Measurements from ENCODE around the gene RIGI. TPM values are rescaled to one million over a fixed set of nuclear protein-coding genes. Genes with fewer than 3 reads are reported as not detected.

Gene RIGI
- total and polyA plus RNA-seq, 2 of the 13 experiments (the other 11 are each of a cell fraction or from before 2014, with no cell fraction given), result 3.0 to 8.2 TPM

DNA sequence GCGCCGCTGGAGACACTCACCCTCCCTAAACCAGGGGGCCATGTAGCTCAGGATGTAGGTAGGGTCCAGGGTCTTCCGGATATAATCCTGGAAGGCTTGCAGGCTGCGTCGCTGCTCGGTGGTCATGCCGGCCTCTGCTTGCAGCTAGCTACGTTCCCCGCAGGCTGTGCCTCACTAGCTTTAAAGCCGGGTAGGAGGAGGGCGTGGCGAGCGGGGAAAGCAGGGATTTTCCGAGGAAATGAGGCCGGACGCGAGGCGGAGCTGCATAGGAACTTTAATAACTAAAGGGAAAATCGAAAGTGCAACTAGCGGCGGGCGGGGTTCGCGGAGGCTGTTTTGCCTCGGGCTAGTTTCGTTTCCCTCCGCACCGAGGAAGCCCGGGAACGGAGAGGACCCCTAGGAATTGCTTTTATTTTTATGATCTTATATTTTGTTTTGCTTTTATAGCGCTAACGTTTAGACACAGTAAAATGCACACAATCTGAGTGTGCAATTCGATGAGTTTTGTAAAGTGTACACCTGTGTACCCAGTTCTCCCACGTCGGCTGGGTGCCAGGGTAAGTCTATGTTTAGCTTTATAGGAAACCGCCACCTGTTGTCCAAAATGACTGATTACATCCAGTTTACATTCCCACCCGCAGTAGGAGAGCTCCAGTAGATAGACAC is at the start of gene RIGI (continued):
- TF ChIP-seq TARDBP (CRISPR knock-in tag; IDR thresholded peaks at IDR 0.05), result peak; percentile 53; the same call in 1 of the 2 replicates
- TF ChIP-seq SATB2 (CRISPR knock-in tag; IDR thresholded peaks at IDR 0.05), result no peak
- TF ChIP-seq, protein P1, sequence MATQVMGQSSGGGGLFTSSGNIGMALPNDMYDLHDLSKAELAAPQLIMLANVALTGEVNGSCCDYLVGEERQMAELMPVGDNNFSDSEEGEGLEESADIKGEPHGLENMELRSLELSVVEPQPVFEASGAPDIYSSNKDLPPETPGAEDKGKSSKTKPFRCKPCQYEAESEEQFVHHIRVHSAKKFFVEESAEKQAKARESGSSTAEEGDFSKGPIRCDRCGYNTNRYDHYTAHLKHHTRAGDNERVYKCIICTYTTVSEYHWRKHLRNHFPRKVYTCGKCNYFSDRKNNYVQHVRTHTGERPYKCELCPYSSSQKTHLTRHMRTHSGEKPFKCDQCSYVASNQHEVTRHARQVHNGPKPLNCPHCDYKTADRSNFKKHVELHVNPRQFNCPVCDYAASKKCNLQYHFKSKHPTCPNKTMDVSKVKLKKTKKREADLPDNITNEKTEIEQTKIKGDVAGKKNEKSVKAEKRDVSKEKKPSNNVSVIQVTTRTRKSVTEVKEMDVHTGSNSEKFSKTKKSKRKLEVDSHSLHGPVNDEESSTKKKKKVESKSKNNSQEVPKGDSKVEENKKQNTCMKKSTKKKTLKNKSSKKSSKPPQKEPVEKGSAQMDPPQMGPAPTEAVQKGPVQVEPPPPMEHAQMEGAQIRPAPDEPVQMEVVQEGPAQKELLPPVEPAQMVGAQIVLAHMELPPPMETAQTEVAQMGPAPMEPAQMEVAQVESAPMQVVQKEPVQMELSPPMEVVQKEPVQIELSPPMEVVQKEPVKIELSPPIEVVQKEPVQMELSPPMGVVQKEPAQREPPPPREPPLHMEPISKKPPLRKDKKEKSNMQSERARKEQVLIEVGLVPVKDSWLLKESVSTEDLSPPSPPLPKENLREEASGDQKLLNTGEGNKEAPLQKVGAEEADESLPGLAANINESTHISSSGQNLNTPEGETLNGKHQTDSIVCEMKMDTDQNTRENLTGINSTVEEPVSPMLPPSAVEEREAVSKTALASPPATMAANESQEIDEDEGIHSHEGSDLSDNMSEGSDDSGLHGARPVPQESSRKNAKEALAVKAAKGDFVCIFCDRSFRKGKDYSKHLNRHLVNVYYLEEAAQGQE (IDR thresholded peaks at IDR 0.05; ENCODE audit: borderline replicate concordance in 1 of 2, low read depth in 1 of 2, low read length in 2 of 2), result peak in 1 of 2 experiments; percentile 30; a peak in 1 of 4 replicates
- TF ChIP-seq KMT2A (CRISPR knock-in tag; IDR thresholded peaks at IDR 0.05), result peak; percentile 97
- TF ChIP-seq ZSCAN21 (CRISPR knock-in tag; IDR thresholded peaks at IDR 0.05; ENCODE audit: borderline replicate concordance), result no peak; the same call in 1 of the 2 replicates
- no peak for TF ChIP-seq ZNF253 (CRISPR knock-in tag; IDR thresholded peaks at IDR 0.05; ENCODE audit: borderline replicate concordance)
- TF ChIP-seq ZNF674 (CRISPR knock-in tag; IDR thresholded peaks at IDR 0.05; ENCODE audit: low read depth), result no peak
- TF ChIP-seq HNF4G (IDR thresholded peaks at IDR 0.05; ENCODE audit: borderline replicate concordance, low read depth, low read length), result 0 out of 2 replicates have a peak, but pooled peaks have one; percentile 19
- TF ChIP-seq HNF4G (CRISPR knock-in tag; IDR thresholded peaks at IDR 0.05; ENCODE audit: borderline replicate concordance, low read depth), result no peak
- no peak for TF ChIP-seq CCDC6 (CRISPR knock-in tag; IDR thresholded peaks at IDR 0.05)
- TF ChIP-seq, protein P2, sequence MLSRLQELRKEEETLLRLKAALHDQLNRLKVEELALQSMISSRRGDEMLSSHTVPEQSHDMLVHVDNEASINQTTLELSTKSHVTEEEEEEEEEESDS (CRISPR knock-in tag; IDR thresholded peaks at IDR 0.05; ENCODE audit: borderline replicate concordance), result no peak
- TF ChIP-seq, protein P3, sequence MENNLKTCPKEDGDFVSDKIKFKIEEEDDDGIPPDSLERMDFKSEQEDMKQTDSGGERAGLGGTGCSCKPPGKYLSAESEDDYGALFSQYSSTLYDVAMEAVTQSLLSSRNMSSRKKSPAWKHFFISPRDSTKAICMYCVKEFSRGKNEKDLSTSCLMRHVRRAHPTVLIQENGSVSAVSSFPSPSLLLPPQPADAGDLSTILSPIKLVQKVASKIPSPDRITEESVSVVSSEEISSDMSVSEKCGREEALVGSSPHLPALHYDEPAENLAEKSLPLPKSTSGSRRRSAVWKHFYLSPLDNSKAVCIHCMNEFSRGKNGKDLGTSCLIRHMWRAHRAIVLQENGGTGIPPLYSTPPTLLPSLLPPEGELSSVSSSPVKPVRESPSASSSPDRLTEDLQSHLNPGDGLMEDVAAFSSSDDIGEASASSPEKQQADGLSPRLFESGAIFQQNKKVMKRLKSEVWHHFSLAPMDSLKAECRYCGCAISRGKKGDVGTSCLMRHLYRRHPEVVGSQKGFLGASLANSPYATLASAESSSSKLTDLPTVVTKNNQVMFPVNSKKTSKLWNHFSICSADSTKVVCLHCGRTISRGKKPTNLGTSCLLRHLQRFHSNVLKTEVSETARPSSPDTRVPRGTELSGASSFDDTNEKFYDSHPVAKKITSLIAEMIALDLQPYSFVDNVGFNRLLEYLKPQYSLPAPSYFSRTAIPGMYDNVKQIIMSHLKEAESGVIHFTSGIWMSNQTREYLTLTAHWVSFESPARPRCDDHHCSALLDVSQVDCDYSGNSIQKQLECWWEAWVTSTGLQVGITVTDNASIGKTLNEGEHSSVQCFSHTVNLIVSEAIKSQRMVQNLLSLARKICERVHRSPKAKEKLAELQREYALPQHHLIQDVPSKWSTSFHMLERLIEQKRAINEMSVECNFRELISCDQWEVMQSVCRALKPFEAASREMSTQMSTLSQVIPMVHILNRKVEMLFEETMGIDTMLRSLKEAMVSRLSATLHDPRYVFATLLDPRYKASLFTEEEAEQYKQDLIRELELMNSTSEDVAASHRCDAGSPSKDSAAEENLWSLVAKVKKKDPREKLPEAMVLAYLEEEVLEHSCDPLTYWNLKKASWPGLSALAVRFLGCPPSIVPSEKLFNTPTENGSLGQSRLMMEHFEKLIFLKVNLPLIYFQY (CRISPR knock-in tag; IDR thresholded peaks at IDR 0.05; ENCODE audit: borderline replicate concordance), result peak; percentile 45; the same call in 1 of the 2 replicates
- TF ChIP-seq, protein P4, sequence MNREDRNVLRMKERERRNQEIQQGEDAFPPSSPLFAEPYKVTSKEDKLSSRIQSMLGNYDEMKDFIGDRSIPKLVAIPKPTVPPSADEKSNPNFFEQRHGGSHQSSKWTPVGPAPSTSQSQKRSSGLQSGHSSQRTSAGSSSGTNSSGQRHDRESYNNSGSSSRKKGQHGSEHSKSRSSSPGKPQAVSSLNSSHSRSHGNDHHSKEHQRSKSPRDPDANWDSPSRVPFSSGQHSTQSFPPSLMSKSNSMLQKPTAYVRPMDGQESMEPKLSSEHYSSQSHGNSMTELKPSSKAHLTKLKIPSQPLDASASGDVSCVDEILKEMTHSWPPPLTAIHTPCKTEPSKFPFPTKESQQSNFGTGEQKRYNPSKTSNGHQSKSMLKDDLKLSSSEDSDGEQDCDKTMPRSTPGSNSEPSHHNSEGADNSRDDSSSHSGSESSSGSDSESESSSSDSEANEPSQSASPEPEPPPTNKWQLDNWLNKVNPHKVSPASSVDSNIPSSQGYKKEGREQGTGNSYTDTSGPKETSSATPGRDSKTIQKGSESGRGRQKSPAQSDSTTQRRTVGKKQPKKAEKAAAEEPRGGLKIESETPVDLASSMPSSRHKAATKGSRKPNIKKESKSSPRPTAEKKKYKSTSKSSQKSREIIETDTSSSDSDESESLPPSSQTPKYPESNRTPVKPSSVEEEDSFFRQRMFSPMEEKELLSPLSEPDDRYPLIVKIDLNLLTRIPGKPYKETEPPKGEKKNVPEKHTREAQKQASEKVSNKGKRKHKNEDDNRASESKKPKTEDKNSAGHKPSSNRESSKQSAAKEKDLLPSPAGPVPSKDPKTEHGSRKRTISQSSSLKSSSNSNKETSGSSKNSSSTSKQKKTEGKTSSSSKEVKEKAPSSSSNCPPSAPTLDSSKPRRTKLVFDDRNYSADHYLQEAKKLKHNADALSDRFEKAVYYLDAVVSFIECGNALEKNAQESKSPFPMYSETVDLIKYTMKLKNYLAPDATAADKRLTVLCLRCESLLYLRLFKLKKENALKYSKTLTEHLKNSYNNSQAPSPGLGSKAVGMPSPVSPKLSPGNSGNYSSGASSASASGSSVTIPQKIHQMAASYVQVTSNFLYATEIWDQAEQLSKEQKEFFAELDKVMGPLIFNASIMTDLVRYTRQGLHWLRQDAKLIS (CRISPR knock-in tag; IDR thresholded peaks at IDR 0.05), result no peak
- TF ChIP-seq ONECUT2 (CRISPR knock-in tag; IDR thresholded peaks at IDR 0.05), result no peak
- peak; percentile 98 for TF ChIP-seq ASH2L (IDR thresholded peaks at IDR 0.05; ENCODE audit: insufficient read length, low read depth, low read length)

All from HepG2 (cell line).